ENCODE measurements around the gene SLC25A14. TPM values are rescaled to one million over a fixed set of nuclear protein-coding genes. Genes with fewer than 3 reads are reported as not detected.
"Not testable (repeated sequence)": the region's sequence is repeated elsewhere in the genome, so short reads cannot be mapped to it uniquely, and the experiment has no call there.

The SLC25A14 gene
- total RNA-seq, 2 donors from 2014 or later: 10.6 to 13.8 TPM

- no peaks in the 10 kb centered on the region for H3K9me3 ChIP-seq
- H3K27ac ChIP-seq: no peak overlapping the region
- H3K27me3 ChIP-seq (replicated peaks; ENCODE audit: insufficient read depth): no peaks in the 10 kb centered on the region
- DNase-seq (ENCODE audit: low spot score) (no peak), ATAC-seq (ENCODE audit: insufficient number of reproducible peaks, low FRiP score, low read depth) (no peak)
- H3K36me3 ChIP-seq: no peaks in the 10 kb centered on the region
- peaks cover 0 to 12% of the 10 kb centered on the region in 2 donors for H3K4me1 ChIP-seq (ENCODE audit: control insufficient read depth in 1 of 2, low read depth in 2 of 2)
- H3K4me3 ChIP-seq: no peak overlapping the region
- TF ChIP-seq CTCF (IDR thresholded peaks at IDR 0.05): no peak
Measured at GRCh38 chrX:130299279-130300009, 40.3 kb upstream of the SLC25A14 start.

GRCh38 chrX:130300010-130300282 is 39.8 kb upstream of the SLC25A14 start:
- no peak overlapping the region for H3K4me3 ChIP-seq
- H3K27ac ChIP-seq: no peak overlapping the region
- H3K36me3 ChIP-seq: no peaks in the 10 kb centered on the region
- H3K4me1 ChIP-seq (ENCODE audit: control insufficient read depth in 1 of 2, low read depth in 2 of 2): peaks cover 0 to 12% of the 10 kb centered on the region in 2 donors
- H3K27me3 ChIP-seq (replicated peaks; ENCODE audit: insufficient read depth): no peaks in the 10 kb centered on the region
- ATAC-seq (ENCODE audit: insufficient number of reproducible peaks, low FRiP score, low read depth) (no peak), DNase-seq (ENCODE audit: low spot score) (no peak)
- no peak for TF ChIP-seq CTCF (IDR thresholded peaks at IDR 0.05)
- H3K9me3 ChIP-seq: no peaks in the 10 kb centered on the region

GRCh38 chrX:130301405-130301804 is 38.3 kb upstream of the SLC25A14 start:
- TF ChIP-seq CTCF (IDR thresholded peaks at IDR 0.05): no peak
- DNase-seq (ENCODE audit: low spot score): no peak
- Histone ChIP-seq H3K27me3 (replicated peaks; ENCODE audit: insufficient read depth) (no peaks in the 10 kb centered on the region), H3K27ac (no peak overlapping the region), H3K4me3 (no peak overlapping the region), H3K36me3 (no peaks in the 10 kb centered on the region), H3K9me3 (no peaks in the 10 kb centered on the region), H3K4me1 (ENCODE audit: control insufficient read depth in 1 of 2, low read depth in 2 of 2) (peaks cover 0 to 3% of the 10 kb centered on the region in 2 donors)
- no peak for ATAC-seq (ENCODE audit: insufficient number of reproducible peaks, low FRiP score, low read depth)

GRCh38 chrX:130301977-130302376 is 37.7 kb upstream of the SLC25A14 start:
- DNase-seq (ENCODE audit: low spot score) (no peak), ATAC-seq (ENCODE audit: insufficient number of reproducible peaks, low FRiP score, low read depth) (no peak)
- Histone ChIP-seq H3K27me3 (replicated peaks; ENCODE audit: insufficient read depth) (no peaks in the 10 kb centered on the region), H3K9me3 (no peaks in the 10 kb centered on the region), H3K36me3 (no peaks in the 10 kb centered on the region), H3K27ac (no peak overlapping the region), H3K4me3 (no peak overlapping the region), H3K4me1 (ENCODE audit: control insufficient read depth in 1 of 2, low read depth in 2 of 2) (no peaks in the 10 kb centered on the region)
- TF ChIP-seq CTCF (IDR thresholded peaks at IDR 0.05): no peak

- no peaks in the 10 kb centered on the region for H3K9me3 ChIP-seq
- H3K4me1 ChIP-seq (ENCODE audit: control insufficient read depth in 1 of 2, low read depth in 2 of 2): no peaks in the 10 kb centered on the region
- TF ChIP-seq CTCF (IDR thresholded peaks at IDR 0.05): no peak
- ATAC-seq (ENCODE audit: insufficient number of reproducible peaks, low FRiP score, low read depth) (no peak), DNase-seq (ENCODE audit: low spot score) (no peak)
- no peak overlapping the region for H3K4me3 ChIP-seq
- no peaks in the 10 kb centered on the region for H3K27me3 ChIP-seq (replicated peaks; ENCODE audit: insufficient read depth)
- H3K27ac ChIP-seq: no peak overlapping the region
- H3K36me3 ChIP-seq: no peaks in the 10 kb centered on the region
Measured at GRCh38 chrX:130304587-130305368, 34.9 kb upstream of the SLC25A14 start.

GRCh38 chrX:130319886-130320285 is 19.8 kb upstream of the SLC25A14 start:
- not testable (repeated sequence) for H3K4me1 ChIP-seq (ENCODE audit: control insufficient read depth in 1 of 2, low read depth in 2 of 2); H3K27ac ChIP-seq; H3K9me3 ChIP-seq; ATAC-seq (ENCODE audit: insufficient number of reproducible peaks, low FRiP score, low read depth); H3K4me3 ChIP-seq; DNase-seq (ENCODE audit: low spot score); H3K27me3 ChIP-seq (replicated peaks; ENCODE audit: insufficient read depth); H3K36me3 ChIP-seq
